Esophagus muscularis mucosa (tissue), 4 donors: ENCODE results near the gene CEACAM21. TPM values are rescaled to one million over a fixed set of nuclear protein-coding genes. Genes with fewer than 3 reads are reported as not detected.

Source experiments
- DNase-seq: peaks from one replicate; pipeline ENCODE4 v3.0.0-alpha.2; 2017; ENCODE audit errors: extremely low spot score
- H3K27ac ChIP-seq, 4 donors: fragments of 200-600 bp; sonication (generic); replicated peaks in 1 of 4; 1 replicate in 3 of 4; 2 replicates in 1 of 4; pipeline ENCODE4 v1.5.1; 2016 to 2019; ENCODE audit warnings: mild to moderate bottlenecking in 1 of 4
- H3K27me3 ChIP-seq, 4 donors: fragments of 200-600 bp; sonication (generic); one replicate each; pipeline versions ENCODE4 v1.5.1 to v1.6.0; 2016 to 2019
- H3K36me3 ChIP-seq, 4 donors: fragments of 200-600 bp; sonication (generic); one replicate each; pipeline ENCODE4 v1.5.1; 2016 to 2019
- H3K4me1 ChIP-seq, 4 donors: fragments of 200-600 bp; sonication (generic); one replicate each; pipeline ENCODE4 v1.5.1; 2016 to 2019
- H3K4me3 ChIP-seq, 4 donors: fragments of 200-600 bp; sonication (generic); 1 replicate in 2 of 4; 2 replicates in 2 of 4; pipeline ENCODE4 v1.5.1; 2016 to 2019; ENCODE audit warnings: mild to moderate bottlenecking in 4 of 4, moderate library complexity in 1 of 4
- H3K9me3 ChIP-seq, 4 donors: fragments of 200-600 bp; sonication (generic); 1 replicate in 3 of 4; 2 replicates in 1 of 4; pipeline ENCODE4 v1.5.1; 2016 to 2019
- EP300 ChIP-seq: sonication (generic); formaldehyde crosslinking; IDR thresholded peaks from one replicate; pipeline ENCODE4 v1.6.1; 2017; ENCODE audit warnings: antibody characterized with exemption
- POLR2A ChIP-seq: fragments of 450-650 bp; IDR thresholded peaks from one replicate; pipeline ENCODE4 v1.6.1; 2017; ENCODE audit warnings: antibody characterized with exemption, moderate library complexity, mild to moderate bottlenecking, low read depth
- POLR2AphosphoS5 ChIP-seq, 2 donors: sonication (generic); formaldehyde crosslinking; IDR thresholded peaks; one replicate each; pipeline ENCODE4 v1.6.1; 2017; ENCODE audit warnings: antibody characterized with exemption in 2 of 2
- WGBS: methylation state at CpG from one replicate; pipeline ENCODE4 v1.1.5; 2018; 5-methylcytosine and 5-hydroxymethylcytosine counted together
- intact Hi-C: fragments of 100-400 bp; cut with DNase I; formaldehyde crosslinking; loops from one replicate; pipeline ENCODE4 v1.15.1; 2023
- total RNA-seq, 4 donors: library from RNA; depleted of rRNA; stranded (reverse); fragments of >200 nt; gene quantifications; one replicate each; pipeline versions ENCODE4 v1.1.0 to v1.2.1, GENCODE V29; 2016
- TF ChIP-seq, protein P1 (sequence below), 3 experiments: fragments of 200-600 bp in 2 of 3; fragments of 450-650 bp in 1 of 3; sonication (generic) in 2 of 3; IDR thresholded peaks; one replicate each; pipeline ENCODE4 v1.5.1; 2017 to 2019; ENCODE audit warnings: antibody characterized with exemption in 3 of 3, mild to moderate bottlenecking in 2 of 3, moderate library complexity in 1 of 3

Gene CEACAM21
- total RNA-seq, 4 donors from 2014 or later: 0.83 to 1.8 TPM; not detected in 2

- Histone ChIP-seq H3K4me3 (no peak overlapping the region), H3K9me3 (peaks cover 0 to 8% (median 6%) of the 10 kb centered on the region in 4 donors), H3K27me3 (peaks cover 0 to 63% (median 0%) of the 10 kb centered on the region in 4 donors), H3K27ac (no peak overlapping the region), H3K4me1 (no peaks in the 10 kb centered on the region), H3K36me3 (no peaks in the 10 kb centered on the region)
- TF ChIP-seq, protein P1, sequence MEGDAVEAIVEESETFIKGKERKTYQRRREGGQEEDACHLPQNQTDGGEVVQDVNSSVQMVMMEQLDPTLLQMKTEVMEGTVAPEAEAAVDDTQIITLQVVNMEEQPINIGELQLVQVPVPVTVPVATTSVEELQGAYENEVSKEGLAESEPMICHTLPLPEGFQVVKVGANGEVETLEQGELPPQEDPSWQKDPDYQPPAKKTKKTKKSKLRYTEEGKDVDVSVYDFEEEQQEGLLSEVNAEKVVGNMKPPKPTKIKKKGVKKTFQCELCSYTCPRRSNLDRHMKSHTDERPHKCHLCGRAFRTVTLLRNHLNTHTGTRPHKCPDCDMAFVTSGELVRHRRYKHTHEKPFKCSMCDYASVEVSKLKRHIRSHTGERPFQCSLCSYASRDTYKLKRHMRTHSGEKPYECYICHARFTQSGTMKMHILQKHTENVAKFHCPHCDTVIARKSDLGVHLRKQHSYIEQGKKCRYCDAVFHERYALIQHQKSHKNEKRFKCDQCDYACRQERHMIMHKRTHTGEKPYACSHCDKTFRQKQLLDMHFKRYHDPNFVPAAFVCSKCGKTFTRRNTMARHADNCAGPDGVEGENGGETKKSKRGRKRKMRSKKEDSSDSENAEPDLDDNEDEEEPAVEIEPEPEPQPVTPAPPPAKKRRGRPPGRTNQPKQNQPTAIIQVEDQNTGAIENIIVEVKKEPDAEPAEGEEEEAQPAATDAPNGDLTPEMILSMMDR (IDR thresholded peaks at IDR 0.05): no peak
- TF ChIP-seq POLR2A (no peak), POLR2AphosphoS5 (IDR thresholded peaks at IDR 0.05) (no peak), EP300 (no peak)
- DNase-seq: peak; percentile 80
- intact Hi-C loops: no loop called here
- 76% methylated on average over 8 of the region's 9 CpGs for WGBS
These were observed 11.3 kb downstream of the CEACAM21 start for GRCh38 chr19:41587101-41587837.

GRCh38 chr19:41587838-41588210, 11.9 kb downstream of the CEACAM21 start:
- WGBS: 71% methylated on average over 4 of the region's 4 CpGs
- TF ChIP-seq POLR2A (no peak), EP300 (no peak), POLR2AphosphoS5 (IDR thresholded peaks at IDR 0.05) (no peak)
- TF ChIP-seq, protein P1 (IDR thresholded peaks at IDR 0.05): no peak

GRCh38 chr19:41588497-41589209, 12.7 kb downstream of the CEACAM21 start:
- no peak for TF ChIP-seq EP300
- TF ChIP-seq, protein P1 (IDR thresholded peaks at IDR 0.05): no peak
- Histone ChIP-seq H3K4me1 (no peaks in the 10 kb centered on the region), H3K4me3 (no peak overlapping the region), H3K27me3 (peaks cover 0 to 59% (median 0%) of the 10 kb centered on the region in 4 donors), H3K9me3 (peaks cover 0 to 9% (median 4%) of the 10 kb centered on the region in 4 donors), H3K27ac (no peak overlapping the region), H3K36me3 (no peaks in the 10 kb centered on the region)
- 30% methylated on average over 6 of the region's 6 CpGs for WGBS
- peak; percentile 86 for DNase-seq
- intact Hi-C loops: no loop called here

More at GRCh38 chr19:41587838-41588210, 11.9 kb downstream of the CEACAM21 start:
- Histone ChIP-seq H3K4me1 (no peaks in the 10 kb centered on the region), H3K27me3 (peaks cover 0 to 62% (median 0%) of the 10 kb centered on the region in 4 donors), H3K27ac (no peak overlapping the region), H3K36me3 (no peaks in the 10 kb centered on the region), H3K4me3 (no peak overlapping the region), H3K9me3 (peaks cover 0 to 9% (median 5%) of the 10 kb centered on the region in 4 donors)
- DNase-seq: peak; percentile 60
- intact Hi-C loops: no loop called here

DNA sequence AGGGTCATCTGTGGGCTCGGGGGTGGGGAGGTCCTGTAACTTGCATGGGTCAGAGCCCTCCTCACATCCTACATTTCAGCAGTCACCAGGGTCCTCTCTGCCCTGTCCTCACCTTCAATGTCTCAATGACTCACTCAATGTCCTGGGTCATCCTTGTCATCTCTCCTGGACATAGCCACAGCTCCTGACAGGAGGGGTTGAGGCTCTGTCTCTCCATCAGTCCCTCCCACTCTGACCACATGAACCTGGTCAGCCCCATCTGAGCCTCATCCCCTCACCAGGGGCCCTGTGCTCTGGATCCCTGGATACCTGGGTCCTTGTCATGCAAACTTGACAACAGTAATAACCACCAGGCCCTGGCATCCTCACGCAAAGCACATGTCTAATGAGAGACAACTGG, 13.4 kb downstream of the CEACAM21 start:
- peaks cover 0 to 9% (median 4%) of the 10 kb centered on the region in 4 donors for H3K9me3 ChIP-seq
- TF ChIP-seq, protein P1 (IDR thresholded peaks at IDR 0.05): no peak
- TF ChIP-seq EP300 (no peak), POLR2AphosphoS5 (IDR thresholded peaks at IDR 0.05) (no peak), POLR2A (no peak)
- no peak overlapping the region for H3K27ac ChIP-seq
- DNase-seq: peak; percentile 70
- WGBS: 40% methylated on average over 1 of the region's 2 CpGs
- peaks cover 0 to 61% (median 0%) of the 10 kb centered on the region in 4 donors for H3K27me3 ChIP-seq
- H3K4me1 ChIP-seq: no peaks in the 10 kb centered on the region
- intact Hi-C loops: no loop called here
- H3K36me3 ChIP-seq: no peaks in the 10 kb centered on the region
- H3K4me3 ChIP-seq: no peak overlapping the region
